ENCODE data around the gene SGSM1.

DNA sequence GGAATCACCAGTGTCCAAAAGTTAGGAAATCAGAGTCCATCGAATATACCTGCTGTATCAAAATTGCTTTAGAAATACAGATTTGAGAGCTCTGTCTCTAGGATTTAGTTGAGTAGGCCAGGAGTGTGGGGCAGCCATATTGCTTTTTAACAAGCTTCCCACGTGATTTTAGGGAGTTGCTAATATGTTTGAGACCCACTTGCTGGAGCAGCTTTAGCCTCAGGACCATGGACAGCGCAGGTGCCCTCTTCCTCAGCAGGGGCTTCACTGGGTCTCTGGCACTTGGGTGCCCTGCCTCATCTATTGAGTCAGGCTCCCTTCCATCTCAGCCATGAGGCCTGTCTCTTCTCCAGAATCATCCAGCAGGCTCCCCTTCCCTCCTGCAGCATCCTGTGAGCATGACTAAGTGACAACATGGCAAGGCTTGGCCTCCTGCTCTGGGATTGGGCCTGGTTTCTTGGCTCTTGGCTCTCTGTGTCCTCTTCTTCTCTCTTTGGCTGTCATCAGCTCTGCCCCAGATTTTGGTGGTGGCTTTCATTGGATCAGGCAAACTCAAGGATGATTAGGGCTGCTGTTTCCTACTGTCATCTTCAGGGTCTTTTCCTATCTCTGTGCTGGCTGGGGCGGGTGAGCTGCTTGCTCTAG, 70.0 kb downstream of the SGSM1 start:
- TF ChIP-seq, protein P1, sequence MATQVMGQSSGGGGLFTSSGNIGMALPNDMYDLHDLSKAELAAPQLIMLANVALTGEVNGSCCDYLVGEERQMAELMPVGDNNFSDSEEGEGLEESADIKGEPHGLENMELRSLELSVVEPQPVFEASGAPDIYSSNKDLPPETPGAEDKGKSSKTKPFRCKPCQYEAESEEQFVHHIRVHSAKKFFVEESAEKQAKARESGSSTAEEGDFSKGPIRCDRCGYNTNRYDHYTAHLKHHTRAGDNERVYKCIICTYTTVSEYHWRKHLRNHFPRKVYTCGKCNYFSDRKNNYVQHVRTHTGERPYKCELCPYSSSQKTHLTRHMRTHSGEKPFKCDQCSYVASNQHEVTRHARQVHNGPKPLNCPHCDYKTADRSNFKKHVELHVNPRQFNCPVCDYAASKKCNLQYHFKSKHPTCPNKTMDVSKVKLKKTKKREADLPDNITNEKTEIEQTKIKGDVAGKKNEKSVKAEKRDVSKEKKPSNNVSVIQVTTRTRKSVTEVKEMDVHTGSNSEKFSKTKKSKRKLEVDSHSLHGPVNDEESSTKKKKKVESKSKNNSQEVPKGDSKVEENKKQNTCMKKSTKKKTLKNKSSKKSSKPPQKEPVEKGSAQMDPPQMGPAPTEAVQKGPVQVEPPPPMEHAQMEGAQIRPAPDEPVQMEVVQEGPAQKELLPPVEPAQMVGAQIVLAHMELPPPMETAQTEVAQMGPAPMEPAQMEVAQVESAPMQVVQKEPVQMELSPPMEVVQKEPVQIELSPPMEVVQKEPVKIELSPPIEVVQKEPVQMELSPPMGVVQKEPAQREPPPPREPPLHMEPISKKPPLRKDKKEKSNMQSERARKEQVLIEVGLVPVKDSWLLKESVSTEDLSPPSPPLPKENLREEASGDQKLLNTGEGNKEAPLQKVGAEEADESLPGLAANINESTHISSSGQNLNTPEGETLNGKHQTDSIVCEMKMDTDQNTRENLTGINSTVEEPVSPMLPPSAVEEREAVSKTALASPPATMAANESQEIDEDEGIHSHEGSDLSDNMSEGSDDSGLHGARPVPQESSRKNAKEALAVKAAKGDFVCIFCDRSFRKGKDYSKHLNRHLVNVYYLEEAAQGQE (IDR thresholded peaks at IDR 0.05; ENCODE audit: insufficient read depth in 1 of 2, low read depth in 2 of 2, low read length in 2 of 2) = peak; percentile 99
- TF ChIP-seq POLR2AphosphoS5 (IDR thresholded peaks at IDR 0.05; ENCODE audit: low read depth, low read length) (no peak), TAF1 (IDR thresholded peaks at IDR 0.05; ENCODE audit: borderline replicate concordance, insufficient read depth, low read length) (no peak), SIN3A (IDR thresholded peaks at IDR 0.05; ENCODE audit: borderline replicate concordance, insufficient read depth, low read length) (peak; percentile 50; the same call in 1 of the 2 replicates)

Measured in PFSK-1 (cell line).